Tibial nerve (tissue), 4 donors: ENCODE results near the gene RANGRF.

ENCODE experiments used
- EP300 ChIP-seq, 2 donors: sonication (generic); formaldehyde crosslinking; IDR thresholded peaks; one replicate each; pipeline ENCODE4 v1.6.1; 2017; ENCODE audit warnings: antibody characterized with exemption in 2 of 2, mild to moderate bottlenecking in 1 of 2
- POLR2A ChIP-seq, 2 donors: fragments of 450-650 bp; IDR thresholded peaks; one replicate each; pipeline ENCODE4 v1.6.1; 2017; ENCODE audit warnings: antibody characterized with exemption in 2 of 2, mild to moderate bottlenecking in 2 of 2, moderate library complexity in 2 of 2
- TF ChIP-seq, protein P1 (sequence below), 5 experiments: fragments of 200-600 bp in 3 of 5; fragments of 450-650 bp in 2 of 5; sonication (generic) in 3 of 5; IDR thresholded peaks; one replicate each; pipeline ENCODE4 v1.5.1; 2016 to 2019; ENCODE audit warnings: antibody characterized with exemption in 5 of 5, mild to moderate bottlenecking in 3 of 5, moderate library complexity in 2 of 5

DNA sequence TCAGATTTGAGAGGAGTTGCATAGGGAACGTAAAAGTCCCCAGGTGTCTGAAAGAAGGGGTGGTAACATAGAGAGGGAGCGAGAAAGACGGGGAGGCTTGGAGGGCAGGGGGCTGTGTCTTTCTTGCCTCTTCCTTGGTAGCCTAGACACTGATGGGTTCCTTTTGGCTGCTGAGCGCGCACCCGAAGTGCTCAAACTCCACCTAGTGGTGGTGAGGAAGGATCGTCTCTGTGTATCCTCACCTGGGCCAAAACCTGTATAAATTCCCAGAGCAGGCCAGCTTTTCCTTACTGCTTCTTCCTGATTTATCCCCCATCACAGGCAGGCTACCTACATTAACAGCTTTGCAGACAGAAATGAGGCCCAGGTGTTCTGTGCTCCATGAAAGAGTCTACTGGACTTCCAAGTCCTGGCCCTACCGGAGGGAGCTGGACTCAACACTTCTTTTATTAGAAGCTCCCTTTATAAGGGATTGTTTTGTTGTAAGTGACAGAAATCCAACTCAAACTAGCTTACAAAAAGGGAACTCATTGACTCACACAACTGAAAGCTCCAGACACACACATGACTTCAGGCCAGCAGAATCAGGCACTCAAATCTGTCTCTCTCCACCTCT lies 12.3 kb downstream of the RANGRF start:
- TF ChIP-seq POLR2A (IDR thresholded peaks at IDR 0.05) (no peak), EP300 (IDR thresholded peaks at IDR 0.05) (peak in 1 of 2 donors; percentile 24)
- TF ChIP-seq, protein P1, sequence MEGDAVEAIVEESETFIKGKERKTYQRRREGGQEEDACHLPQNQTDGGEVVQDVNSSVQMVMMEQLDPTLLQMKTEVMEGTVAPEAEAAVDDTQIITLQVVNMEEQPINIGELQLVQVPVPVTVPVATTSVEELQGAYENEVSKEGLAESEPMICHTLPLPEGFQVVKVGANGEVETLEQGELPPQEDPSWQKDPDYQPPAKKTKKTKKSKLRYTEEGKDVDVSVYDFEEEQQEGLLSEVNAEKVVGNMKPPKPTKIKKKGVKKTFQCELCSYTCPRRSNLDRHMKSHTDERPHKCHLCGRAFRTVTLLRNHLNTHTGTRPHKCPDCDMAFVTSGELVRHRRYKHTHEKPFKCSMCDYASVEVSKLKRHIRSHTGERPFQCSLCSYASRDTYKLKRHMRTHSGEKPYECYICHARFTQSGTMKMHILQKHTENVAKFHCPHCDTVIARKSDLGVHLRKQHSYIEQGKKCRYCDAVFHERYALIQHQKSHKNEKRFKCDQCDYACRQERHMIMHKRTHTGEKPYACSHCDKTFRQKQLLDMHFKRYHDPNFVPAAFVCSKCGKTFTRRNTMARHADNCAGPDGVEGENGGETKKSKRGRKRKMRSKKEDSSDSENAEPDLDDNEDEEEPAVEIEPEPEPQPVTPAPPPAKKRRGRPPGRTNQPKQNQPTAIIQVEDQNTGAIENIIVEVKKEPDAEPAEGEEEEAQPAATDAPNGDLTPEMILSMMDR (IDR thresholded peaks at IDR 0.05), result peak; percentile 68 to 86 (median 73)
